HepG2 (cell line): Measurements from ENCODE around the gene LRRC15. TPM values are rescaled to one million over a fixed set of nuclear protein-coding genes. Genes with fewer than 3 reads are reported as not detected.

Source experiments
- ARID4A ChIP-seq: sonication (generic); formaldehyde crosslinking; IDR thresholded peaks from 2 replicates; pipeline ENCODE4 v1.5.0; 2020; ENCODE audit warnings: mild to moderate bottlenecking, missing genetic modification reagents, borderline replicate concordance
- ELF3 ChIP-seq: IDR thresholded peaks from 2 replicates; pipeline ENCODE4 v1.6.1; 2016; ENCODE audit warnings: missing genetic modification reagents, missing compliant biosample characterization
- HDAC1 ChIP-seq: sonication (generic); formaldehyde crosslinking; IDR thresholded peaks from 2 replicates; pipeline ENCODE4 v1.5.1; 2020; ENCODE audit warnings: mild to moderate bottlenecking, missing genetic modification reagents
- POLR2G ChIP-seq: fragments of 200-400 bp; formaldehyde crosslinking; IDR thresholded peaks from 2 replicates; pipeline ENCODE4 v1.6.1; 2018; ENCODE audit warnings: mild to moderate bottlenecking, low read depth, low read length, moderate library complexity
- SMAD1 ChIP-seq: sonication (generic); formaldehyde crosslinking; IDR thresholded peaks from 2 replicates; pipeline ENCODE4 v1.4.0; 2020; ENCODE audit warnings: missing genetic modification reagents, low read depth, mild to moderate bottlenecking, borderline replicate concordance
- SRSF4 ChIP-seq: fragments of 200-400 bp; formaldehyde crosslinking; IDR thresholded peaks from one replicate; pipeline ENCODE4 v1.6.1; 2018; ENCODE audit warnings: mild to moderate bottlenecking, low read depth, low read length, moderate library complexity; ENCODE audit not compliant: poor library complexity, severe bottlenecking
- ZFX ChIP-seq: sonication (generic); formaldehyde crosslinking; IDR thresholded peaks from 2 replicates; pipeline ENCODE4 v1.4.0; 2020; ENCODE audit warnings: mild to moderate bottlenecking, low read depth, missing genetic modification reagents, moderate library complexity
- ZNF225 ChIP-seq: sonication (generic); formaldehyde crosslinking; IDR thresholded peaks from 2 replicates; pipeline ENCODE4 v1.4.0; 2020; ENCODE audit warnings: mild to moderate bottlenecking, missing genetic modification reagents
- ZNF263 ChIP-seq: sonication (generic); formaldehyde crosslinking; IDR thresholded peaks from 2 replicates; pipeline ENCODE4 v1.4.0; 2020; ENCODE audit warnings: missing genetic modification reagents
- ZNF281 ChIP-seq: sonication (generic); formaldehyde crosslinking; IDR thresholded peaks from 2 replicates; pipeline ENCODE4 v1.4.0; 2020; ENCODE audit warnings: missing genetic modification reagents, borderline replicate concordance
- ZNF687 ChIP-seq: sonication (generic); formaldehyde crosslinking; IDR thresholded peaks from 2 replicates; pipeline ENCODE4 v1.5.1; 2020; ENCODE audit warnings: mild to moderate bottlenecking, missing genetic modification reagents, moderate library complexity
- ZNF746 ChIP-seq: sonication (generic); formaldehyde crosslinking; IDR thresholded peaks from 2 replicates; pipeline ENCODE4 v1.8.0; 2022; ENCODE audit warnings: mild to moderate bottlenecking, missing genetic modification reagents
- ZNF777 ChIP-seq: sonication (generic); formaldehyde crosslinking; IDR thresholded peaks from 2 replicates; pipeline ENCODE4 v1.4.0; 2020; ENCODE audit warnings: missing genetic modification reagents
- polyA plus RNA-seq, 8 experiments: library from polyadenylated mRNA; depleted of rRNA in 3 of 8; stranded (reverse) in 7 of 8; unstranded in 1 of 8; fragments of >200 nt; fragmentation: Illumina TruSeq in 4 of 8; extraction: Trizol in 4 of 8; gene quantifications; 2 replicates each; pipeline versions ENCODE4 v1.2.1 to v1.2.3, GENCODE V29; 2011 to 2016; ENCODE audit warnings: low read depth in 4 of 8, missing spikeins in 1 of 8, mixed read lengths in 1 of 8; ENCODE audit not compliant: insufficient read depth in 1 of 8
- total RNA-seq, 5 experiments: library from RNA; depleted of rRNA; stranded (reverse); fragments of >200 nt; fragmentation: Illumina TruSeq; extraction: Trizol; gene quantifications; 2 replicates each; pipeline ENCODE4 v1.2.3, GENCODE V29; 2016; ENCODE audit warnings: low read depth in 1 of 5

Gene LRRC15
- total and polyA plus RNA-seq, 2 of the 13 experiments (the other 11 are each of a cell fraction or from before 2014, with no cell fraction given) = not detected

GRCh38 chr3:194395778-194396538 is 26.4 kb upstream of the LRRC15 start (continued):
- TF ChIP-seq ZFX (CRISPR knock-in tag) = peak; percentile 42; the same call in 1 of the 2 replicates
- peak; percentile 17; the same call in 1 of the 2 replicates for TF ChIP-seq ZNF777 (CRISPR knock-in tag)
- TF ChIP-seq HDAC1 (CRISPR knock-in tag) = peak; percentile 81
- no peak for TF ChIP-seq POLR2G
- TF ChIP-seq ARID4A (CRISPR knock-in tag) = peak; percentile 50; the same call in 1 of the 2 replicates
- peak; percentile 50; the same call in 1 of the 2 replicates for TF ChIP-seq ZNF746 (CRISPR knock-in tag)
- peak; percentile 62 for TF ChIP-seq ZNF687 (CRISPR knock-in tag)
- TF ChIP-seq SMAD1 (CRISPR knock-in tag) = 0 out of 2 replicates have a peak, but pooled peaks have one; percentile 44
- TF ChIP-seq ZNF281 (CRISPR knock-in tag) = peak; percentile 15; the same call in 1 of the 2 replicates
- TF ChIP-seq ZNF263 (CRISPR knock-in tag) = peak; percentile 88
- 0 out of 2 replicates have a peak, but pooled peaks have one; percentile 10 for TF ChIP-seq ELF3 (CRISPR knock-in tag)
- no peak for TF ChIP-seq SRSF4
- TF ChIP-seq ZNF225 (CRISPR knock-in tag) = peak; percentile 36; the same call in 1 of the 2 replicates
- TF ChIP-seq, all 625 proteins: peak for 44
